ENCODE data around the gene NFAM1. TPM values are rescaled to one million over a fixed set of nuclear protein-coding genes. Genes with fewer than 3 reads are reported as not detected.

Gene NFAM1
- polyA plus RNA-seq, 3 donors, result 0.72 to 0.96 (median 0.75) TPM

- DNase-seq (ENCODE audit: low read depth in 3 of 3, low spot score in 2 of 3), result no peak
Measured at GRCh38 chr22:42365111-42365865, 66.9 kb downstream of the NFAM1 start.

GRCh38 chr22:42364604-42365110, 67.5 kb downstream of the NFAM1 start:
- DNase-seq (ENCODE audit: low read depth in 3 of 3, low spot score in 2 of 3), result no peak

- no peak for DNase-seq (ENCODE audit: low read depth in 3 of 3, low spot score in 2 of 3)
Measured at GRCh38 chr22:42363892-42364291, 68.3 kb downstream of the NFAM1 start.

GRCh38 chr22:42361523-42361922, 70.7 kb downstream of the NFAM1 start:
- no peak for DNase-seq (ENCODE audit: low read depth in 3 of 3, low spot score in 2 of 3)

- no peak for DNase-seq (ENCODE audit: low read depth in 3 of 3, low spot score in 2 of 3)
Measured at GRCh38 chr22:42360348-42360747, 71.9 kb downstream of the NFAM1 start.

- DNase-seq (ENCODE audit: low read depth in 3 of 3, low spot score in 2 of 3), result no peak
Measured at GRCh38 chr22:42358643-42359558, 73.3 kb downstream of the NFAM1 start.

- no peak for DNase-seq (ENCODE audit: low read depth in 3 of 3, low spot score in 2 of 3)
Measured at GRCh38 chr22:42357634-42358296, 74.4 kb downstream of the NFAM1 start.

GRCh38 chr22:42357221-42357620, 75.0 kb downstream of the NFAM1 start:
- no peak for DNase-seq (ENCODE audit: low read depth in 3 of 3, low spot score in 2 of 3)

GRCh38 chr22:42356533-42356932, 75.7 kb downstream of the NFAM1 start:
- no peak for DNase-seq (ENCODE audit: low read depth in 3 of 3, low spot score in 2 of 3)

- no peak for DNase-seq (ENCODE audit: low read depth in 3 of 3, low spot score in 2 of 3)
Measured at GRCh38 chr22:42353883-42354727, 78.1 kb downstream of the NFAM1 start.

GRCh38 chr22:42350373-42350772, 81.8 kb downstream of the NFAM1 start:
- no peak for DNase-seq (ENCODE audit: low read depth in 3 of 3, low spot score in 2 of 3)

- DNase-seq (ENCODE audit: low read depth in 3 of 3, low spot score in 2 of 3), result no peak
Measured at GRCh38 chr22:42347281-42347824, 84.8 kb downstream of the NFAM1 start.

GRCh38 chr22:42346722-42347121, 85.5 kb downstream of the NFAM1 start:
- no peak for DNase-seq (ENCODE audit: low read depth in 3 of 3, low spot score in 2 of 3)

GRCh38 chr22:42345458-42345857, 86.7 kb downstream of the NFAM1 start:
- no peak for DNase-seq (ENCODE audit: low read depth in 3 of 3, low spot score in 2 of 3)

GRCh38 chr22:42344361-42344905, 87.8 kb downstream of the NFAM1 start:
- no peak for DNase-seq (ENCODE audit: low read depth in 3 of 3, low spot score in 2 of 3)

- no peak for DNase-seq (ENCODE audit: low read depth in 3 of 3, low spot score in 2 of 3)
Measured at GRCh38 chr22:42343531-42344081, 88.6 kb downstream of the NFAM1 start.

GRCh38 chr22:42343121-42343454, 89.1 kb downstream of the NFAM1 start:
- DNase-seq (ENCODE audit: low read depth in 3 of 3, low spot score in 2 of 3), result no peak

- no peak for DNase-seq (ENCODE audit: low read depth in 3 of 3, low spot score in 2 of 3)
Measured at GRCh38 chr22:42342426-42343120, 89.6 kb downstream of the NFAM1 start.

GRCh38 chr22:42341779-42342178, 90.4 kb downstream of the NFAM1 start:
- no peak for DNase-seq (ENCODE audit: low read depth in 3 of 3, low spot score in 2 of 3)

Data from right renal cortex interstitium (tissue), 3 donors.